A673 (cell line): Measurements from ENCODE around the gene RMND1.

Experiments used
- CTCF ChIP-seq: fragments of 300-800, 200-600 bp; sonication (generic); conservative IDR thresholded peaks from 2 replicates; pipeline ENCODE4 v1.5.1; 2017; ENCODE audit warnings: low read depth, mild to moderate bottlenecking, antibody characterized with exemption, low read length, moderate library complexity, mixed read lengths
- EZH2 ChIP-seq: fragments of 200-600 bp; sonication (generic); IDR thresholded peaks from 2 replicates; pipeline ENCODE4 v1.6.1; 2017; ENCODE audit warnings: borderline replicate concordance, low read depth, mild to moderate bottlenecking, mixed read lengths, antibody characterized with exemption, low read length; ENCODE audit not compliant: poor library complexity, severe bottlenecking

GRCh38 chr6:151375833-151376232 lies 76.1 kb downstream of the RMND1 start:
- TF ChIP-seq CTCF: no peak
- no peak for TF ChIP-seq EZH2
